MCF 10A (cell line): ENCODE data around the gene TNPO1. TPM values are rescaled to one million over a fixed set of nuclear protein-coding genes. Genes with fewer than 3 reads are reported as not detected.

ENCODE experiments used
- BruUV-seq: library from RNA; stranded (reverse); fragments of 400-500 nt; replicated peaks from 2 replicates; lab custom pipeline; 2021; lab: Mats Ljungman, UMichigan
- CTCF ChIA-PET: fragments of 300-600 bp; sonication (Branson Sonifier 250); formaldehyde crosslinking; extraction: SDS; loops from one replicate; lab custom pipeline; 2021; ENCODE audit warnings: antibody characterized with exemption, inconsistent platforms; lab: Yijun Ruan, JAX
- POLR2A ChIA-PET: fragments of 300-600, 350-650 bp; sonication (Branson Sonifier 250); formaldehyde crosslinking; extraction: SDS; loops from one replicate; lab custom pipeline; 2020; ENCODE audit warnings: antibody characterized with exemption, inconsistent platforms; lab: Yijun Ruan, JAX
- DNase-seq: peaks from one replicate; pipeline ENCODE4 v3.0.0-alpha.2; 2018; ENCODE audit not compliant: unreplicated experiment
- H3K27ac Mint-ChIP-seq: one replicate; pipeline ENCODE4 v1.8.0; 2022; ENCODE audit warnings: mild to moderate bottlenecking, low read depth, mixed read lengths; ENCODE audit not compliant: unreplicated experiment
- H3K27me3 Mint-ChIP-seq: one replicate; pipeline ENCODE4 v1.8.0; 2022; ENCODE audit warnings: mixed read lengths; ENCODE audit not compliant: insufficient read depth, unreplicated experiment
- H3K36me3 Mint-ChIP-seq: one replicate; pipeline ENCODE4 v1.8.0; 2022; ENCODE audit warnings: mild to moderate bottlenecking, moderate library complexity, mixed read lengths; ENCODE audit not compliant: insufficient read depth, unreplicated experiment
- H3K4me1 Mint-ChIP-seq: one replicate; pipeline ENCODE4 v1.8.0; 2022; ENCODE audit warnings: mixed read lengths; ENCODE audit not compliant: insufficient read depth, unreplicated experiment
- H3K4me3 Mint-ChIP-seq: one replicate; pipeline ENCODE4 v1.8.0; 2022; ENCODE audit warnings: mild to moderate bottlenecking, moderate library complexity, mixed read lengths; ENCODE audit not compliant: unreplicated experiment
- H3K9me3 Mint-ChIP-seq: one replicate; pipeline ENCODE4 v1.8.0; 2022; ENCODE audit warnings: mixed read lengths; ENCODE audit not compliant: unreplicated experiment
- intact Hi-C: fragments of 100-400 bp; cut with micrococcal nuclease; formaldehyde crosslinking; loops from 2 replicates; pipeline ENCODE4 v1.14.1; 2022
- microRNA-seq: library from miRNA; unstranded; fragments of <30 nt; microRNA quantifications from one replicate; pipeline ENCODE4 v1.2.0, GENCODE V29; 2022
- total RNA-seq: library from RNA; stranded (reverse); gene quantifications from 2 replicates; pipeline ENCODE4 v1.2.3, GENCODE V29; 2022
- TF ChIP-seq, protein P1 (sequence below): fragments of 200-600 bp; IDR thresholded peaks from one replicate; pipeline ENCODE4 v1.8.0; 2022; ENCODE audit warnings: antibody characterized with exemption, mild to moderate bottlenecking; ENCODE audit not compliant: unreplicated experiment

The TNPO1 gene
- total RNA-seq, 1 experiment from 2014 or later: 167 TPM

DNA sequence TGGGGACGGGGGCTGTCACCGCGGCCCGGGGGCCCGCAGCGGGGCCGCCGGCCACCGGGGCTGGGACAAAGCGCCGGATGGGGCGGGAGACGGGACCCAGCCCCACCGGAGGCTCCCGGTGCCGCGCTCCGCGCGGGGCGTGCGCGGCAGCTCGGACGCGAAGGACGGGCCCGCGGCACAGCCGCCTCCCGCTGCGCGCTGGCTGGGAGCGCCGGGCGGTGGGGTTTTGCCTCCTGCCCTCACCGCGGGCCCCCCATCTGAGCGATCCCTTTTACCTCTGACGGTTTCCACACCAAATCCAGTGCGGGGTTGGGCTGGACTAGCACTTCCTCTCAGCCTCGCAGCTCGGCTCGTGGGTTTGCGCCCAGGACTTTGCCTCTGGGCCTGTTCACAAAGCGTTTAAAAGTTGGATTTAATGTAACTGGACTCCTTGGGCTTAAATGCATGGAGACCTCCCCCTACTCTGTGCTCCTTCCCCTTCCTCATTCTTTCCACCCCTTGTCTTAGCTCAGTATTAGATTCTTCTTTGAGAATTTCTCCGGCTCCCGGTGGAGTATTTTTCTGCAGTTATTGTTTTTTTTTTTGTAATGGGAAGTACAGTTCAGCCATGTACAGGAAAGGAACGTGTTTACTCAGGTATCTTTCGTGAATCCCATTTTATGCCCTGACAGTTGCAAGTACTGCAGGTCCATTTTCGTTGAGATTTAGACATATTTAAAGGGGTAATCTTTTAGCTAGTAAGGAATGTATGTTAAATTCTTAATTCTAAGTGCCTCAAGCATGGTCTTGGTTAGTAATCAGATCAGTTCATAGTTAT lies 140.1 kb downstream of the TNPO1 start:
- Mint-ChIP-seq H3K27me3 (no peaks in the 10 kb centered on the region), H3K4me1 (peaks cover 38% of the 10 kb centered on the region), H3K9me3 (no peaks in the 10 kb centered on the region), H3K4me3 (peak overlapping the region; percentile 86), H3K36me3 (peaks cover 7% of the 10 kb centered on the region), H3K27ac (peak overlapping the region; percentile 99)
- ChIA-PET CTCF (interaction anchor here (0.6 to 2.0 kb wide), 13 partner anchors 8 to 1077 kb away, joined by 3 to 6 read pairs (median 3); no protein-coding TSS in a partner anchor), POLR2A (interaction anchor here (0.6 to 5.2 kb wide), 26 partner anchors 10 to 945 kb away, joined by 3 to 48 read pairs (median 5); partner anchors contain the start of genes BTF3, FOXD1, MRPS27 and PTCD2)
- BruUV-seq: no TSS peak
- intact Hi-C loops: loop anchor here (2.0 to 10.0 kb wide), 3 partner anchors 74 to 498 kb away; no protein-coding TSS in a partner anchor
- TF ChIP-seq, protein P1, sequence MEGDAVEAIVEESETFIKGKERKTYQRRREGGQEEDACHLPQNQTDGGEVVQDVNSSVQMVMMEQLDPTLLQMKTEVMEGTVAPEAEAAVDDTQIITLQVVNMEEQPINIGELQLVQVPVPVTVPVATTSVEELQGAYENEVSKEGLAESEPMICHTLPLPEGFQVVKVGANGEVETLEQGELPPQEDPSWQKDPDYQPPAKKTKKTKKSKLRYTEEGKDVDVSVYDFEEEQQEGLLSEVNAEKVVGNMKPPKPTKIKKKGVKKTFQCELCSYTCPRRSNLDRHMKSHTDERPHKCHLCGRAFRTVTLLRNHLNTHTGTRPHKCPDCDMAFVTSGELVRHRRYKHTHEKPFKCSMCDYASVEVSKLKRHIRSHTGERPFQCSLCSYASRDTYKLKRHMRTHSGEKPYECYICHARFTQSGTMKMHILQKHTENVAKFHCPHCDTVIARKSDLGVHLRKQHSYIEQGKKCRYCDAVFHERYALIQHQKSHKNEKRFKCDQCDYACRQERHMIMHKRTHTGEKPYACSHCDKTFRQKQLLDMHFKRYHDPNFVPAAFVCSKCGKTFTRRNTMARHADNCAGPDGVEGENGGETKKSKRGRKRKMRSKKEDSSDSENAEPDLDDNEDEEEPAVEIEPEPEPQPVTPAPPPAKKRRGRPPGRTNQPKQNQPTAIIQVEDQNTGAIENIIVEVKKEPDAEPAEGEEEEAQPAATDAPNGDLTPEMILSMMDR: no peak
- DNase-seq: peak; percentile 59

DNA sequence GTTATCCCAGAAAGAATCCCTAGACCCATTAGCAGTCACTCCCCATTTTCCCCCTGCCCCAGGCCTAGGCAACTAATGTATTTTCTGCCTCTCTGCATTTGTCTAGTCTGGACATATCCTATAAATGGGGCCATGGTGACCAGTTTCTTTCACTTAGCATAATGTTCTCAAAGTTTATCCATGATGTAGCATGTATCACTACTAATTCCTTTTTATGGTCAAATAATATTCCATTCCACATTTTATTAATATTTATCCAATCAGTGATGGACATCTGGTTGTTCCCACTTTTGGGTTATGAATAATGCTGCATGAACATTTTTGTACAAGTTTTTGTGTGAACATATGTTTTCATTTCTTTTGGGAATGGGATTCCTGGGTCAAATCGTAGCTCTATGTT lies 140.9 kb downstream of the TNPO1 start:
- intact Hi-C loops: loop anchor here (2.0 to 10.0 kb wide), 3 partner anchors 73 to 497 kb away; no protein-coding TSS in a partner anchor
- H3K27ac Mint-ChIP-seq: peak overlapping the region; percentile 99

GRCh38 chr5:72959257-72959656 lies 142.8 kb downstream of the TNPO1 start:
- ChIA-PET CTCF (no interaction called here), POLR2A (interaction anchor here (0.6 to 1.0 kb wide), 3 partner anchors 72 to 577 kb away, joined by 3 read pairs; partner anchors contain the start of gene BTF3)
- TF ChIP-seq, protein P1: no peak
- H3K4me3 Mint-ChIP-seq: peak overlapping the region; percentile 86
- peaks cover 7% of the 10 kb centered on the region for H3K9me3 Mint-ChIP-seq
- H3K36me3 Mint-ChIP-seq: peaks cover 7% of the 10 kb centered on the region
- peaks cover 27% of the 10 kb centered on the region for H3K4me1 Mint-ChIP-seq
- BruUV-seq: no TSS peak
- H3K27me3 Mint-ChIP-seq: no peaks in the 10 kb centered on the region
- intact Hi-C loops: loop anchor here (5.0 to 10.0 kb wide), 2 partner anchors 103 to 496 kb away; no protein-coding TSS in a partner anchor
- H3K27ac Mint-ChIP-seq: no peak overlapping the region
- no peak for DNase-seq

More for the DNA sequence above, 140.9 kb downstream of the TNPO1 start:
- TF ChIP-seq, protein P1: no peak
- BruUV-seq: no TSS peak
- Mint-ChIP-seq H3K36me3 (peaks cover 7% of the 10 kb centered on the region), H3K27me3 (no peaks in the 10 kb centered on the region), H3K4me1 (peaks cover 30% of the 10 kb centered on the region), H3K9me3 (no peaks in the 10 kb centered on the region), H3K4me3 (peak overlapping the region; percentile 86)
- ChIA-PET CTCF (interaction anchor here (0.7 to 1.4 kb wide), 5 partner anchors 9 to 259 kb away, joined by 3 to 4 read pairs (median 3); no protein-coding TSS in a partner anchor), POLR2A (interaction anchor here (0.7 to 5.2 kb wide), 12 partner anchors 9 to 541 kb away, joined by 3 to 48 read pairs (median 6); partner anchors contain the start of genes BTF3 and FOXD1)
- DNase-seq: no peak

Small RNA genes lying within 50 kb of the gene (microRNA-seq; reads per million reads assigned to microRNA genes)
- gene MIR4804: 1.6 reads per million, percentile 10 among the genes with 10 or more reads in this experiment

Other genes starting within 250 kb of the TNPO1 start
- gene FCHO2, start 139.4 kb downstream of the TNPO1 start, total RNA-seq: 16.9 and 26.3 TPM in 2 replicates